ENCODE results near the gene UGT2A2. TPM values are rescaled to one million over a fixed set of nuclear protein-coding genes. Genes with fewer than 3 reads are reported as not detected.

The UGT2A2 gene
- total RNA-seq, 2 experiments from 2014 or later: not detected

GRCh38 chr4:69617083-69617694 is 22.3 kb downstream of the UGT2A2 start:
- intact Hi-C loops (cut with micrococcal nuclease): no loop called here
- Mint-ChIP-seq H3K4me3 (no peak overlapping the region), H3K4me1 (ENCODE audit: low read depth) (no peaks in the 10 kb centered on the region), H3K9me3 (peaks cover 15% of the 10 kb centered on the region), H3K27me3 (no peaks in the 10 kb centered on the region), H3K36me3 (no peaks in the 10 kb centered on the region), H3K27ac (no peak overlapping the region)
- no peak for DNase-seq
- ChIA-PET POLR2A (no interaction called here), CTCF (no interaction called here)

DNA sequence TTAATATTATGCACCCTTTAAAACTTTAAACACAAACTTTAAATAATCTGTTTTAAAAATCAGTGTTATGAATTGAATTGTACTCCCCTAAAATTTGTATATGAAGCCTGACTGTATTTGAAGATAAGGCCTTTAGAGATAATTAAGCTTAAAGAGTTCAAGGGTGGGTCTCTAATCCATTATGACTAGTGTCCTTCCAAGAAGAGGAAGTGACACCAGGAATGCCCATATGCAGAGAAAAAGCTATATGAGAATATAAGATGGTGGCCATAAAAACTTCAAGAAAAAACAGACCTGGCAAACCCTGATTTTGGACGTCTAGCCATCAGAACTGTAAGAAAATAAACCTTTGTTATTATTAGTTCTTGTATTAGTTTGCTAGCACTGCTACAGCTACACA is 29.0 kb downstream of the UGT2A2 start:
- no peak for DNase-seq
- Mint-ChIP-seq H3K27me3 (peaks cover 2% of the 10 kb centered on the region), H3K36me3 (no peaks in the 10 kb centered on the region), H3K4me1 (ENCODE audit: low read depth) (no peaks in the 10 kb centered on the region), H3K4me3 (no peak overlapping the region), H3K9me3 (peaks cover 6% of the 10 kb centered on the region), H3K27ac (no peak overlapping the region)
- ChIA-PET CTCF (no interaction called here), POLR2A (no interaction called here)
- intact Hi-C loops (cut with micrococcal nuclease): no loop called here

- CTCF ChIA-PET: interaction anchor here (0.6 kb wide), 1 partner anchor 11 kb away, joined by 3 read pairs; no protein-coding TSS in a partner anchor
- H3K36me3 Mint-ChIP-seq: no peaks in the 10 kb centered on the region
- no peaks in the 10 kb centered on the region for H3K4me1 Mint-ChIP-seq (ENCODE audit: low read depth)
- intact Hi-C loops (cut with micrococcal nuclease): no loop called here
- DNase-seq: no peak
- no peak overlapping the region for H3K4me3 Mint-ChIP-seq
- H3K9me3 Mint-ChIP-seq: no peaks in the 10 kb centered on the region
- H3K27ac Mint-ChIP-seq: no peak overlapping the region
- H3K27me3 Mint-ChIP-seq: no peaks in the 10 kb centered on the region
- POLR2A ChIA-PET: no interaction called here
These were observed 38.4 kb downstream of the UGT2A2 start for GRCh38 chr4:69601065-69601464.

DNA sequence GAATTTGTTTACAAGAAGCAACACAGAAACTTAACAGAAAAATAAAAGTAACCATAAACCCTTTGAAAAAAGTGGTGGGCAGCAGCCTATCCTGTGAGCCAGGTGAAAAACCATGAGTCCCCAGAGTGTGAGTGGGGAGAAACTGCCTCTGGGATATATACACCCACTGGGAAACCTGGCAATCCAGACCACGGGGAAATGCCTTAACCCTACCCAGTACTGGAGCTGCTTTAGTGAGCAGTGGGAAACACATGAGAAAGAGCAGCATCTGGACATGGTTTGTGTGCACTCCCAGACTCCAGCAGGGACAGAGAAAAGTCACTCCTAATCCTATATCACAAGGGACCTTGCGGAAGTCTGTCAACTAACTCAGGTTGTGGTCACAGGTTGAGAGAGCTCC is 39.4 kb downstream of the UGT2A2 start:
- Mint-ChIP-seq H3K4me1 (ENCODE audit: low read depth) (no peaks in the 10 kb centered on the region), H3K27ac (no peak overlapping the region), H3K27me3 (no peaks in the 10 kb centered on the region), H3K9me3 (no peaks in the 10 kb centered on the region), H3K4me3 (no peak overlapping the region), H3K36me3 (no peaks in the 10 kb centered on the region)
- CTCF ChIA-PET: no interaction called here
- POLR2A ChIA-PET: no interaction called here
- no peak for DNase-seq
- intact Hi-C loops (cut with micrococcal nuclease): no loop called here

- no peak for DNase-seq
- H3K4me1 Mint-ChIP-seq (ENCODE audit: low read depth): no peaks in the 10 kb centered on the region
- intact Hi-C loops (cut with micrococcal nuclease): no loop called here
- no peaks in the 10 kb centered on the region for H3K27me3 Mint-ChIP-seq
- H3K9me3 Mint-ChIP-seq: no peaks in the 10 kb centered on the region
- no peak overlapping the region for H3K27ac Mint-ChIP-seq
- no peaks in the 10 kb centered on the region for H3K36me3 Mint-ChIP-seq
- ChIA-PET CTCF (no interaction called here), POLR2A (no interaction called here)
- no peak overlapping the region for H3K4me3 Mint-ChIP-seq
These were observed 45.1 kb downstream of the UGT2A2 start for GRCh38 chr4:69594382-69594781.

DNA sequence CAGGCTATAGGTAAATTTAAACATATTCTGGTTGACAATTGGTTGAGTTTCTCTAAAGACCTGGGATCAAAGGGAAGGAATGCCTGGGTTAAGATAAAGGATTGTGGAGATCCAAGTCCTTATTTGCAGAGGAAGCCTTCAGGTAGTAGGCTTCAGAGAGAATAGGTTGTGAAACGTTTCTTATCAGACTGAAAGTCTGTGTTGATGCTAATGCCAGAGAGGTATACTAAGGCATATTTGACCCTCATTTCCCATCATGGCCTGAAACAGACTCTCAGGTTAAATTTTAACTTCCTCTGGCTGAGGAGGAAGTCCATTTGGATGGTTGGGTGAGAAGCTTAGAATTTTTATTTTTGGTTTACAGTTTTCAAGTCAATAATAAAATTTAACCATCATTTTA is 48.1 kb downstream of the UGT2A2 start:
- no peaks in the 10 kb centered on the region for H3K36me3 Mint-ChIP-seq
- POLR2A ChIA-PET: no interaction called here
- intact Hi-C loops (cut with micrococcal nuclease): no loop called here

DNA sequence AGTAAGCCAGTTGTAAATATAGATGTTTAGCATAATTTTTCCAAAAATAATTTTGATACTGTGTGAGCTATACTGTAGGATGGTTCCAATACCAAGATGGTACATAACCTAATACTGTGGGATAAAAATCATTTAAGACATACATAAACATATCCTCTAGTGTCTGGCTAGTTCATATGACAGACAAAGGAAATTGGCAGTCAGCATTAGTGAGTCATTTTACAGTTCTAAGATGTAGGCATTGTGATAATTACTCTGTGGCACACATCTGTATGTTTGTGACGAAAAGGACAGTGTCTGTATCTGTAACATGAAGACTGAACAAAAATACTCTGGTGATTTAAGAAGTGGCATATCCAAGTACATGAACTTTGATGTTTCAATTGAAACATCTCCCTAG is 49.6 kb downstream of the UGT2A2 start:
- ChIA-PET CTCF (no interaction called here), POLR2A (no interaction called here)
- Mint-ChIP-seq H3K4me1 (ENCODE audit: low read depth) (no peaks in the 10 kb centered on the region), H3K36me3 (no peaks in the 10 kb centered on the region), H3K27me3 (no peaks in the 10 kb centered on the region), H3K9me3 (no peaks in the 10 kb centered on the region), H3K27ac (no peak overlapping the region), H3K4me3 (no peak overlapping the region)
- DNase-seq: no peak
- intact Hi-C loops (cut with micrococcal nuclease): no loop called here

More for the DNA sequence above, 48.1 kb downstream of the UGT2A2 start:
- Mint-ChIP-seq H3K4me1 (ENCODE audit: low read depth) (no peaks in the 10 kb centered on the region), H3K4me3 (no peak overlapping the region), H3K27me3 (no peaks in the 10 kb centered on the region), H3K27ac (no peak overlapping the region), H3K9me3 (no peaks in the 10 kb centered on the region)
- CTCF ChIA-PET: no interaction called here
- no peak for DNase-seq

DNA sequence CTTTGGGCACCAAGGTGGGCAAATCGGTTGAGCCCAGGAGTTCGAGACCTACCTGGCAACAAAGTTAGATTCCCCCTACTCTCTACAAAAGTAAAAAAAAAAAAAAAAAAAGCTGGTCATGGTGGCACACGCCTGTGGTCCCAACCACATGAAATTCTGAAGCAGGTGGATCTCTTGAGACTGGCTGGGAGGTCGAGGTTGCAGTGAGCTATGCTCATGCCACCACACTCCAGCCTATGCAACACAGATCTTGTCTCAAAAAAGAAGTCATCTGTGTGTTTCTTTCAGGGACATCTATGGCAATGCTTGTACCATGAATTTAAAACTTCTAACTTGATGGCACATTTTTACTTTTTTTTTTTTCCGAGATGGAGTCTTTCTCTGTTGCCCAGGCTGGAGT is 55.3 kb downstream of the UGT2A2 start:
- ChIA-PET CTCF (no interaction called here), POLR2A (no interaction called here)
- no peak for DNase-seq
- intact Hi-C loops (cut with micrococcal nuclease): no loop called here
- no peaks in the 10 kb centered on the region for H3K36me3 Mint-ChIP-seq
- no peak overlapping the region for H3K27ac Mint-ChIP-seq
- H3K4me1 Mint-ChIP-seq (ENCODE audit: low read depth): no peaks in the 10 kb centered on the region
- no peak overlapping the region for H3K4me3 Mint-ChIP-seq
- peaks cover 1% of the 10 kb centered on the region for H3K27me3 Mint-ChIP-seq
- no peaks in the 10 kb centered on the region for H3K9me3 Mint-ChIP-seq

GRCh38 chr4:69583543-69583942 is 55.9 kb downstream of the UGT2A2 start:
- intact Hi-C loops (cut with micrococcal nuclease): no loop called here
- no peak for DNase-seq
- no peaks in the 10 kb centered on the region for H3K4me1 Mint-ChIP-seq (ENCODE audit: low read depth)
- POLR2A ChIA-PET: no interaction called here
- no peaks in the 10 kb centered on the region for H3K9me3 Mint-ChIP-seq
- peaks cover 1% of the 10 kb centered on the region for H3K27me3 Mint-ChIP-seq
- CTCF ChIA-PET: no interaction called here
- no peak overlapping the region for H3K4me3 Mint-ChIP-seq
- H3K27ac Mint-ChIP-seq: no peak overlapping the region
- H3K36me3 Mint-ChIP-seq: no peaks in the 10 kb centered on the region

DNA sequence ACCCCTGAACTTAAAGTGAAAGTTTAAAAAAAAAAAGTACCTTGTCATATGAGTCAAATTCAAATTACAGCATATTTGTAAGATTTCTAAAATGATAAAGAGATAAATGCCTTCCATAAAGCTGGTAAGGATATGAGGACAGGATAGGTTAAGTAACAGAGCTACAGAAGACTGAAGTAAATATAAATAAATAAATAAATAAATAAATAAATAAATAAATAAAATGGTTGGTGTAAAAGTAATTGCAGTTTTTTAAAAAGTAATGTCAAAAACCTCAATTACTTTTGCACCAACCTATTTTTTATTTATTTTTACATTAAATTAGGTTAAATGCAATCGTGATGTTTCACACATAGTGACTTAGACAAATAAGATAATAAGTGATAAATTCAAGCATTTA is 62.2 kb downstream of the UGT2A2 start:
- DNase-seq: no peak
- ChIA-PET CTCF (no interaction called here), POLR2A (no interaction called here)
- Mint-ChIP-seq H3K36me3 (no peaks in the 10 kb centered on the region), H3K4me3 (no peak overlapping the region), H3K4me1 (ENCODE audit: low read depth) (no peaks in the 10 kb centered on the region), H3K27ac (no peak overlapping the region), H3K9me3 (no peaks in the 10 kb centered on the region), H3K27me3 (no peaks in the 10 kb centered on the region)
- intact Hi-C loops (cut with micrococcal nuclease): no loop called here

- H3K9me3 Mint-ChIP-seq: no peaks in the 10 kb centered on the region
- no peak overlapping the region for H3K27ac Mint-ChIP-seq
- H3K36me3 Mint-ChIP-seq: no peaks in the 10 kb centered on the region
- DNase-seq: no peak
- CTCF ChIA-PET: no interaction called here
- POLR2A ChIA-PET: no interaction called here
- H3K4me3 Mint-ChIP-seq: no peak overlapping the region
- intact Hi-C loops (cut with micrococcal nuclease): no loop called here
- H3K27me3 Mint-ChIP-seq: no peaks in the 10 kb centered on the region
- no peaks in the 10 kb centered on the region for H3K4me1 Mint-ChIP-seq (ENCODE audit: low read depth)
These were observed 63.1 kb downstream of the UGT2A2 start for GRCh38 chr4:69576251-69576877.

DNA sequence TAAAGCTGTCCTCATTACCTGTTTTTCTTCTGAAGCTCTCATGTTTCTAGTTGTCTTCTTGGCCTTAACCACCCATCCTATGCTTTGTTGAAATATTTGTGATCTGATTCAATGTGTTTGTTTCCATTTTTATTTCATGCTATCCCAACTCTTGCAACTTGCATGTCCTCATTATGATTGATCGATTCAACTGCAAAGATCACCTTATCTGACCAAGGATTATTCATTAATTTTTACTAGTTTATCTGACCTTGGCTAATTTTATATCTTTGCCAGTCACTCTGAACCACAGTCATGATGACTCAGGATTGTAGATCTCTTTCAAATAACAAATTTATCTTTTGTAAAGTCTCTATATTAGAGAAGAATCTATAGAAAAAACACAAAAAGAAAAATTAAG is 70.7 kb downstream of the UGT2A2 start:
- ChIA-PET CTCF (no interaction called here), POLR2A (no interaction called here)
- Mint-ChIP-seq H3K9me3 (peaks cover 2% of the 10 kb centered on the region), H3K4me1 (ENCODE audit: low read depth) (no peaks in the 10 kb centered on the region), H3K36me3 (no peaks in the 10 kb centered on the region), H3K4me3 (no peak overlapping the region), H3K27ac (no peak overlapping the region), H3K27me3 (no peaks in the 10 kb centered on the region)
- DNase-seq: no peak
- intact Hi-C loops (cut with micrococcal nuclease): no loop called here

GRCh38 chr4:69563424-69563823 is 76.0 kb downstream of the UGT2A2 start:
- Mint-ChIP-seq H3K27ac (no peak overlapping the region), H3K4me1 (ENCODE audit: low read depth) (no peaks in the 10 kb centered on the region), H3K9me3 (peaks cover 2% of the 10 kb centered on the region), H3K36me3 (no peaks in the 10 kb centered on the region), H3K4me3 (no peak overlapping the region), H3K27me3 (no peaks in the 10 kb centered on the region)
- ChIA-PET POLR2A (no interaction called here), CTCF (no interaction called here)
- intact Hi-C loops (cut with micrococcal nuclease): no loop called here
- no peak for DNase-seq
